SK-N-MC (cell line): ENCODE data around the gene DNAAF9.

Experiments
- DNase-seq: peaks from one replicate; pipeline ENCODE4 v3.0.0-alpha.2; 2011; ENCODE audit warnings: low read depth, low spot score
- H3K27ac ChIP-seq: fragments of 200-600 bp; sonication (generic); 2 replicates; pipeline ENCODE4 v1.5.1; 2016; ENCODE audit warnings: mixed run types
- H3K36me3 ChIP-seq: fragments of 200-600 bp; sonication (generic); 2 replicates; pipeline ENCODE4 v1.6.1; 2017; ENCODE audit warnings: antibody characterized with exemption, low read length, mixed read lengths; ENCODE audit not compliant: insufficient read depth
- H3K4me3 ChIP-seq: fragments of 200-600 bp; sonication (generic); 2 replicates; pipeline ENCODE4 v1.5.1; 2016
- H3K9ac ChIP-seq: fragments of 200-600 bp; sonication (generic); 2 replicates; pipeline ENCODE4 v1.8.0; 2017; ENCODE audit warnings: mixed run types, mixed read lengths; ENCODE audit not compliant: insufficient read length
- H3K9me3 ChIP-seq: fragments of 200-600 bp; sonication (generic); 2 replicates; pipeline ENCODE4 v1.6.1; 2017; ENCODE audit warnings: low read depth, mild to moderate bottlenecking, antibody characterized with exemption, low read length, moderate library complexity, mixed read lengths
- EZH2 ChIP-seq: fragments of 200-600 bp; sonication (generic); IDR thresholded peaks from one replicate; pipeline ENCODE4 v1.6.1; 2017; ENCODE audit warnings: antibody characterized with exemption
- FOXP2 ChIP-seq: optimal IDR thresholded peaks from 2 replicates; pipeline ENCODE3; 2011; ENCODE audit warnings: mild to moderate bottlenecking, moderate library complexity; ENCODE audit not compliant: insufficient read depth; ENCODE audit errors: extremely low read length, control extremely low read depth
- POLR2AphosphoS5 ChIP-seq: IDR thresholded peaks from 2 replicates; pipeline ENCODE4 v1.6.1; 2012; ENCODE audit warnings: mild to moderate bottlenecking, low read depth, low read length, borderline replicate concordance

The DNAAF9 gene

GRCh38 chr20:3407040-3407770 is at the start of gene DNAAF9:
TSS of gene DNAAF9 (minus strand) at chr20:3407669. CDS start at chr20:3407557, 112 bp downstream.
- Histone ChIP-seq H3K9ac (peak within 1 kb of the TSS; percentile 80), H3K36me3 (no peaks in the 10 kb centered on the region), H3K27ac (peak within 1 kb of the TSS; percentile 74; the same call in 1 of the 2 replicates), H3K4me3 (peak within 1 kb of the TSS; percentile 93), H3K9me3 (no peaks in the 10 kb centered on the region)
- TF ChIP-seq EZH2: no peak
- no peak for TF ChIP-seq FOXP2
- TF ChIP-seq POLR2AphosphoS5: 0 out of 2 replicates have a peak, but pooled peaks have one; percentile 18
- no peak for DNase-seq

GRCh38 chr20:3456648-3457047 is 49.2 kb upstream of the DNAAF9 start:
- Histone ChIP-seq H3K4me3 (no peak overlapping the region), H3K9me3 (no peaks in the 10 kb centered on the region), H3K36me3 (no peaks in the 10 kb centered on the region), H3K27ac (no peak overlapping the region), H3K9ac (no peak overlapping the region)
- no peak for DNase-seq
- TF ChIP-seq EZH2 (no peak), FOXP2 (no peak), POLR2AphosphoS5 (no peak)

DNA sequence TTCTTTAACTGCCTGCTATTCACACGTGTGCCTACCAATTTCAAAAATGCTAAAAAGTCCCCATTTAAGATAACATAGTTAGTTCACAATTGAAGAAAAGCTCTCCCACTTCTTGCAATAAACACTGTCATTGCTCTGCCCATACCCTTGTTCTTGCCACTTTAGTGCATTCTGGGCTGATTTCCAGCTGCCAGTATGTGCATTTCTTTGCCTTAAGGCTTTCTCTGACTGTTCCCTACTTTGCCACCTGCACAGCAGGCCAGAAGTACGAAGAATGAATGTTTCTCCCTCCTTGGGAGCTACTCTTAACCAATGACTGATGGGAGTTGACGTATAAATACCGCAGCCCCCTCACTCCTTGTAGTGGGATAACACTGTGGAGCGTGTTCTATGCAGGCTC is 47.4 kb upstream of the DNAAF9 start:
- Histone ChIP-seq H3K27ac (peak overlapping the region; percentile 38; the same call in 1 of the 2 replicates), H3K36me3 (no peaks in the 10 kb centered on the region), H3K4me3 (no peak overlapping the region), H3K9me3 (no peaks in the 10 kb centered on the region), H3K9ac (no peak overlapping the region)
- TF ChIP-seq EZH2: no peak
- TF ChIP-seq POLR2AphosphoS5: no peak
- TF ChIP-seq FOXP2: no peak
- no peak for DNase-seq

- DNase-seq: no peak
- Histone ChIP-seq H3K36me3 (no peaks in the 10 kb centered on the region), H3K9me3 (no peaks in the 10 kb centered on the region), H3K4me3 (no peak overlapping the region), H3K27ac (no peak overlapping the region), H3K9ac (no peak overlapping the region)
- TF ChIP-seq POLR2AphosphoS5: no peak
- TF ChIP-seq FOXP2: no peak
- TF ChIP-seq EZH2: no peak
These were observed 45.2 kb upstream of the DNAAF9 start for GRCh38 chr20:3452690-3453089.

DNA sequence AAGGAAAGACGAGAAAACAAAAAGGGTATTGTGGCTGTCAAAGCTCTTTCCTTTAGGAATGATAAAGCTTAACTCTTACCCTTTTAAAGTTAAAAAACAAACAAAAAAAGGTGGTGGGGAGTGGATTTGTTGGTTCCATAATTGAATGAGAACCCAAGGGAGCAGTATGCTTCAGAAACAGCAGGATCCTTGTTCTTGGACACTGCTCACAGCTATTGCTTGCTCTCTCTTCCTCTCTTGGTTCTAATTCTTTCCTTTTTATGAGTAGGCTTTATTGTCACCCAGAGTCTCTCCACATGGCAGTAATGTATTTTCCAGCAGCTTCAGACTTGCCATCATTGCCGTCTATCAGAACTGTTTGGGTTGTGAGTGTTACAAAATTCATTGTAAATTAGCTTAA is 44.7 kb upstream of the DNAAF9 start:
- no peak for DNase-seq
- H3K36me3 ChIP-seq: no peaks in the 10 kb centered on the region
- H3K9me3 ChIP-seq: no peaks in the 10 kb centered on the region
- H3K27ac ChIP-seq: no peak overlapping the region
- no peak overlapping the region for H3K4me3 ChIP-seq
- TF ChIP-seq POLR2AphosphoS5 (no peak), EZH2 (no peak), FOXP2 (no peak)
- no peak overlapping the region for H3K9ac ChIP-seq

DNA sequence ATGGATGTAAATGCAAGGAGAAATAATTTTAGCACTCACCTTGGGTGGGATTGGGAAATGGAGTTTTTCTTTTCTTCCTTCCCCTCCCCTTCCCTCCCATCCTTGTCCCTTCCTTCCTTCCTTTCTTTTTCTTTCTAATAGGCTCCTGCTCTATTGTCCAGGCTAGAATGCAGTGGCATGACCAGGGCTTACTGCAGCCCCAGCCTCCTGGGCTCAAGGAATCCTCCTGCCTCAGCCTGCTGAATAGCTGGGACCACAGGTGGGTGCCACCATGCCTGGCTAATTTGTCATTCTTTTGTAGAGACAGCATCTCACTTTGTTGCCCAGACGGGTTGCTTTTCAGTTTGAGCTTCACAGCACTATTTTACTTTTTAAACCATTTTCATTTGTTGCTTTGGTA is 41.9 kb upstream of the DNAAF9 start:
- Histone ChIP-seq H3K27ac (no peak overlapping the region), H3K36me3 (no peaks in the 10 kb centered on the region), H3K4me3 (no peak overlapping the region), H3K9ac (no peak overlapping the region), H3K9me3 (no peaks in the 10 kb centered on the region)
- TF ChIP-seq EZH2: no peak
- TF ChIP-seq POLR2AphosphoS5: no peak
- TF ChIP-seq FOXP2: no peak
- DNase-seq: no peak

DNA sequence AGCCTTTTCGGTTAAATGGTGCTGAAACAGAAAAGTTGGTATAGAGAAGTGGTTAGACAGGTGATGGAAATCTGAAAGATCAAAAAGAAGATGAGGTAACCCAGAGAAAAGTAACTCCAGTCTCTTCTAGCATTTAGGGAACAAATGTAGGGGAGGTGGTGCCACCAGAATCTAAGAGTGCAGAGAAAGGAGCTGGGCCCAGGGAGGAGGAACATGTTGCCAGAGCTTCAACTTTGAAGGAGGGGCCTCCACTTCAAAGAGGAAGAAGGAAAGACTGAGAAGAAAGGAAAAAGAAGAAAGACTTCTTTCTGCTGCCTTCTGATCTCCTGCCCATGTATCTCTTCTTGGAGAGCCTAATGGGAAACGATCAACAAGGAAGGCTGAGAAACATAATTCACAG is 39.9 kb upstream of the DNAAF9 start:
- Histone ChIP-seq H3K9ac (no peak overlapping the region), H3K36me3 (no peaks in the 10 kb centered on the region), H3K4me3 (no peak overlapping the region), H3K27ac (no peak overlapping the region), H3K9me3 (no peaks in the 10 kb centered on the region)
- no peak for DNase-seq
- TF ChIP-seq POLR2AphosphoS5 (no peak), FOXP2 (no peak), EZH2 (no peak)

- H3K27ac ChIP-seq: no peak overlapping the region
- no peak overlapping the region for H3K9ac ChIP-seq
- TF ChIP-seq EZH2: no peak
- TF ChIP-seq FOXP2: no peak
- TF ChIP-seq POLR2AphosphoS5: no peak
- no peak for DNase-seq
- no peaks in the 10 kb centered on the region for H3K36me3 ChIP-seq
- H3K9me3 ChIP-seq: no peaks in the 10 kb centered on the region
- no peak overlapping the region for H3K4me3 ChIP-seq
These were observed 39.3 kb upstream of the DNAAF9 start for GRCh38 chr20:3446779-3447178.
